ENCODE results near the gene PCARE. TPM values are rescaled to one million over a fixed set of nuclear protein-coding genes. Genes with fewer than 3 reads are reported as not detected.

Gene PCARE
- total RNA-seq, 4 donors from 2014 or later = not detected

DNA sequence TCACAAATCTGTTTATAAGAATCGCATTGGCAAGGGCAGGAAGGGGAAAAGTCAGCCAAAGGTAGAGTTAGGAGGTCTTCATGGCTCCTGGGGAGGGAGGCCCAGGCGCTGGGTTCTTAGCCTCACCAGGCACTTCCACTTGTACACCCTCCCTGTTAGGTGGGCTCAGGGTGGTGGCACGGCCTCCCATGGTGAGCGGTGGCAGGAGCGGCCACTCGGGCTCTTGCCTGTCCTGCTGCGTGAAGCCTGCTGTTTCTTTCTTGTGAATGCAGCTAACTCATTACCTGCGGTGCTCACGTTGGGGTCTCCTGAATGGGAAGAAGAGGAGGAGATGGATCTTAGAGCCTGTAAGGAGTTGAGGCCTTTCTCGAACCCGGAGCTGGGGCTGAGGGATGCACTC, 52.4 kb downstream of the PCARE start:
- no peak for DNase-seq
- no peaks in the 10 kb centered on the region for H3K9me3 ChIP-seq
- H3K36me3 ChIP-seq = no peaks in the 10 kb centered on the region

DNA sequence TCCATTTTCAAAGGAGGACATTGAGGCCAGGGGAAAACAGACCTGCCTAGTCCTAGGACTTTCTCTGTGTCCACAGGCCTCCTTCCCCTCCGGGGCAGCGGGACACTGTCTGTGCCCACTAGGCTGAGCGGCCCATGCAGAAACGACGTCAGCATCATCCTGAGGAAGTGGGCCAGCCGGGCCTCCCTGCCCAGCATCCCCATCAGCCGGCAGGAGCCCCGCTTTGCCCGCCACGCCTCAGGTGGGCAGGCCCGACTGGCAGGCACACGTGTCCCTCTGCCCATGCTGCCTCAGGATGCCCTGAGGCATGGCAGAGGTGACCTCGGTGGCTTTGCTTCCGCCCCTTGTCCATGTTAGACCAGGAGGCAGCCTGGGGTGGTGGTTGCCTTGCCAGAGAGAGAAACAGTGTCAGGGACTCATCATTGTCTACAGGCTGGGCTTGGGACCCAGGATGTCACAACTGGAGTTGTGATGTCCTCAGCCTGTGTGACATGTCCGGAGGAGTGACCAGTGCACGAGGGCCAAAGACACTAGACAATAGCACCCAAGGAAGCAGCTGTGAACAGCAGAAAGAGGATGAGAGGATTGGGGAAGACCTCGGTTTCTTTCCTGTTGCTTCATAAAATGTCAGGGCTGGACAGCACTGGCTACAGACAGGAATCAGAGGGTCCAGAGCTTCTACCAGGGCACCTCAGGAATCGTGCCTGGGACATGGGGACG, 56.4 kb downstream of the PCARE start:
- Histone ChIP-seq H3K36me3 (no peaks in the 10 kb centered on the region), H3K9me3 (no peaks in the 10 kb centered on the region), H3K4me3 (no peak overlapping the region), H3K27me3 (no peaks in the 10 kb centered on the region), H3K27ac (no peak overlapping the region), H3K4me1 (peaks cover 0 to 12% (median 6%) of the 10 kb centered on the region in 4 donors)
- no peak for DNase-seq
- TF ChIP-seq POLR2A (IDR thresholded peaks at IDR 0.05) = no peak
- TF ChIP-seq, protein P1, sequence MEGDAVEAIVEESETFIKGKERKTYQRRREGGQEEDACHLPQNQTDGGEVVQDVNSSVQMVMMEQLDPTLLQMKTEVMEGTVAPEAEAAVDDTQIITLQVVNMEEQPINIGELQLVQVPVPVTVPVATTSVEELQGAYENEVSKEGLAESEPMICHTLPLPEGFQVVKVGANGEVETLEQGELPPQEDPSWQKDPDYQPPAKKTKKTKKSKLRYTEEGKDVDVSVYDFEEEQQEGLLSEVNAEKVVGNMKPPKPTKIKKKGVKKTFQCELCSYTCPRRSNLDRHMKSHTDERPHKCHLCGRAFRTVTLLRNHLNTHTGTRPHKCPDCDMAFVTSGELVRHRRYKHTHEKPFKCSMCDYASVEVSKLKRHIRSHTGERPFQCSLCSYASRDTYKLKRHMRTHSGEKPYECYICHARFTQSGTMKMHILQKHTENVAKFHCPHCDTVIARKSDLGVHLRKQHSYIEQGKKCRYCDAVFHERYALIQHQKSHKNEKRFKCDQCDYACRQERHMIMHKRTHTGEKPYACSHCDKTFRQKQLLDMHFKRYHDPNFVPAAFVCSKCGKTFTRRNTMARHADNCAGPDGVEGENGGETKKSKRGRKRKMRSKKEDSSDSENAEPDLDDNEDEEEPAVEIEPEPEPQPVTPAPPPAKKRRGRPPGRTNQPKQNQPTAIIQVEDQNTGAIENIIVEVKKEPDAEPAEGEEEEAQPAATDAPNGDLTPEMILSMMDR (IDR thresholded peaks at IDR 0.05) = no peak

More for the DNA sequence above, 52.4 kb downstream of the PCARE start:
- Histone ChIP-seq H3K27me3 (no peaks in the 10 kb centered on the region), H3K4me3 (no peak overlapping the region), H3K4me1 (no peaks in the 10 kb centered on the region), H3K27ac (no peak overlapping the region)
- TF ChIP-seq POLR2A (IDR thresholded peaks at IDR 0.05) = no peak
- TF ChIP-seq, protein P1 (IDR thresholded peaks at IDR 0.05) = no peak

DNA sequence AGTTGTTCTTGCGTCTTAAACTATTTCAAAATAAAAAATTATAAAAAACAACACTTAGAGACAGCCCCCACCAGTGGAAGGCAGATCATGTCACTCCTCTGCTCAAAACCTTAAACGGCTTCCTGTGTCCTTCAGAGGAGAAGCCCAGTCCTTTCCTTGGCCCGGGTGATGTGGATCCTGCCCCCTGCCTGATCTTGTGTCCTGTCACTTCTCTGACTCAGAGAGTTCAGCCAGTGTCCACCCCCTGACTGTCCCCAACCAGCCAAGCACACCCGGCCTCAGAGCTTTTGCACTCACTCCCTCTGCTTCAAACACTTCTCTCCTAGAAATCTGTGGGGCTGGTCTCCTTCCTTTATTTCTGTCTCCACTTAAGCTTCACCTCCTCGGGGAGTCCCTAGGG, 57.8 kb downstream of the PCARE start:
- peak overlapping the region; percentile 57 to 87 (median 77) for H3K27ac ChIP-seq

DNA sequence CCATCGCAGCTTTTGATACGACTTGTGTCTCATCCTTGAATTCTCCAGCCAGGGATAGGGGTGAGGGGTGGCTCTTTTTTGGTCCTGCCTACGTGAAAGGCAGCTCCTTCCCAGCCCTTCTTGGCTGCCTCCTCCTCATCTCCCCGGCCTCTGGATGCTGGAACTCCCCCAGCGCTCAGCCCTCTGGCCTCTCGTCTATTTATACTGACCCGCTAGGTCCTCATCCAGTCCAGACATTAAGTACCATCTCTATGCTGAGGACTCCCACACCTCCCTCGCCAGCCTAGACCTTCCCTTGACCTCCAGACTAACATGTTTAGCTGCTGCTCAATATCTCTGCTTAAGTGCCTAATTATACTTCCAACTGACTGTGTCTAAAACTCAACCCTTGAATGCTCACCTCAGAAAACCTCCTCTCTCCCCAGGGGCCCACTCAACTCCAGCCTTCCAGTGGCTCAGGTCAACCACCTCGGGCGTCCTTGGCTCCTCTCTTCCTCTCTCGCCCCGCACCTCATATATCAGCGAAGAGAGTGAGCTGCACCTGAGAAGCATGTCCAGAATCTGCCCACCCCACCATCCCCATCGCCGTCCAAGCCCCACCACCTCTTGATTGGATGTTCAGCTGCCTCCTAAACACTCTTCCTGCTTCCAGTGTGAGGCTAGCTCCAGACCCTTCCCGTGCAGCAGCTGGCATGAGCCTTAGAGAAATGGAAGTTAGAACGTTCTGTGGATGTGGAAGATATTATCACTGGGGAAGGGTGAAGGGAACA, 58.4 kb downstream of the PCARE start:
- no peaks in the 10 kb centered on the region for H3K9me3 ChIP-seq
- no peak for DNase-seq
- H3K4me3 ChIP-seq = no peak overlapping the region
- H3K36me3 ChIP-seq = no peaks in the 10 kb centered on the region
- H3K4me1 ChIP-seq = peaks cover 0 to 28% (median 21%) of the 10 kb centered on the region in 4 donors
- peak overlapping the region; percentile 57 to 87 (median 77) for H3K27ac ChIP-seq
- no peak for TF ChIP-seq POLR2A (IDR thresholded peaks at IDR 0.05)
- TF ChIP-seq, protein P1 (IDR thresholded peaks at IDR 0.05) = no peak
- no peaks in the 10 kb centered on the region for H3K27me3 ChIP-seq

More for the DNA sequence above, 57.8 kb downstream of the PCARE start:
- TF ChIP-seq, protein P1 (IDR thresholded peaks at IDR 0.05) = no peak
- TF ChIP-seq POLR2A (IDR thresholded peaks at IDR 0.05) = no peak
- DNase-seq = no peak
- Histone ChIP-seq H3K36me3 (no peaks in the 10 kb centered on the region), H3K9me3 (no peaks in the 10 kb centered on the region), H3K27me3 (no peaks in the 10 kb centered on the region), H3K4me3 (no peak overlapping the region), H3K4me1 (peaks cover 0 to 22% (median 15%) of the 10 kb centered on the region in 4 donors)

DNA sequence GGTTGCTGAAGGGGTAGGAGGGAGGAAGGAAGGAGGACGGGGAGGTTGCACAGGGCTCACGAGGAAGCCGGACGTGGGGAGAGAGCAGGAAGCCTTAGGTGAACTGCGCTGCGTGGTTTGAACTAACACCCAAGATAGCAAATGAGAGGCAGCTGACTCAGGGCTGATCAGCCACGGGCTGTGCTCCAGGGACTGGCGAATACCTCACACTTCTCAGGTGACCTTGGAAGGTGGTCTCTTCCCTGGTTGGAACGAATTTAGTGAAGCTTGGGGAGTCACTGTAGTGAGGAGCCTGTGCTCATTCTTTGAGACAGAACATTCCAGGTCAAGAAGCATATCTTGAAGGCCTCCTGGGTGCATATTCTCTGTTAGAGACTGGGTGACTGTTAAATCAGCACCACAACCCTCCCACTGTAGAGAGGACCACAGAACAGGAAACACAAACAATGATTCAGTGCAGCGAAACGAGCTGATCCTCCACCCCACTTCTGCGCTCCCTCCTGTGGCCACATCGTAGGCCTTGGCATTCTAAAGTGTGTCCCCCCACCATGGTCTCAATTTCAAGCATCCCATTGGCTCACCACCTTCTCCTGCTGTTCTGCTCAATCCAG, 59.4 kb downstream of the PCARE start:
- Histone ChIP-seq H3K9me3 (no peaks in the 10 kb centered on the region), H3K36me3 (no peaks in the 10 kb centered on the region), H3K27ac (peak overlapping the region; percentile 57 to 87 (median 77)), H3K4me1 (peaks cover 0 to 28% (median 24%) of the 10 kb centered on the region in 4 donors), H3K4me3 (peak overlapping the region in 1 of 4 donors; percentile 24), H3K27me3 (no peaks in the 10 kb centered on the region)
- TF ChIP-seq POLR2A (IDR thresholded peaks at IDR 0.05) = no peak
- TF ChIP-seq, protein P1 (IDR thresholded peaks at IDR 0.05) = peak in 2 of 6 experiments; percentile 10 to 14
- DNase-seq = peak in 2 of 3 donors; percentile 75 to 88
